Neural cell (in vitro differentiated cells): ENCODE measurements around the gene MAT1A.

Experiments
- CTCF ChIP-seq: fragments of 450-650 bp; IDR thresholded peaks from 2 replicates; pipeline ENCODE4 v1.5.1; 2014; ENCODE audit warnings: antibody characterized with exemption, mild to moderate bottlenecking, moderate library complexity; ENCODE audit not compliant: poor library complexity, severe bottlenecking
- EP300 ChIP-seq: fragments of 450-650 bp; conservative IDR thresholded peaks from 2 replicates; pipeline ENCODE4 v1.6.1; 2014; ENCODE audit warnings: antibody characterized with exemption, mild to moderate bottlenecking, moderate library complexity; ENCODE audit not compliant: poor library complexity, severe bottlenecking
- EZH2 ChIP-seq: fragments of 200-600, 300-800 bp; shearing (Covaris generic), sonication (generic); IDR thresholded peaks from 2 replicates; pipeline ENCODE4 v1.6.1; 2014; ENCODE audit warnings: antibody characterized with exemption, low read length, borderline replicate concordance, mild to moderate bottlenecking; ENCODE audit not compliant: insufficient read depth, poor library complexity, severe bottlenecking
- POLR2AphosphoS5 ChIP-seq: IDR thresholded peaks from 2 replicates; pipeline ENCODE4 v1.6.1; 2012
- RAD21 ChIP-seq: fragments of 450-650 bp; conservative IDR thresholded peaks from 2 replicates; pipeline ENCODE4 v1.6.1; 2014; ENCODE audit warnings: antibody characterized with exemption, mild to moderate bottlenecking, moderate library complexity
- REST ChIP-seq: IDR thresholded peaks from 2 replicates; pipeline ENCODE4 v1.6.1; 2012; ENCODE audit warnings: borderline replicate concordance
- SMC3 ChIP-seq: fragments of 450-650 bp; conservative IDR thresholded peaks from 2 replicates; pipeline ENCODE4 v1.6.1; 2014; ENCODE audit warnings: antibody characterized with exemption, mild to moderate bottlenecking, moderate library complexity; ENCODE audit not compliant: poor library complexity
- TAF1 ChIP-seq: IDR thresholded peaks from 2 replicates; pipeline ENCODE4 v1.6.1; 2012; ENCODE audit warnings: low read depth

- TF ChIP-seq CTCF (no peak), SMC3 (no peak), EZH2 (no peak), RAD21 (no peak), EP300 (no peak), POLR2AphosphoS5 (no peak), REST (no peak), TAF1 (no peak)
These were observed 13.1 kb downstream of the MAT1A start for GRCh38 chr10:80276335-80276734.
